GM21390 (cell line): ENCODE measurements around the gene PPP1CC.
"Not testable (repeated sequence)": the region's sequence is repeated elsewhere in the genome, so short reads cannot be mapped to it uniquely, and the experiment has no call there.

ENCODE experiments used
- ATAC-seq: cut with Tn5 transposase; IDR thresholded peaks from one replicate; pipeline ENCODE4 v1.9.1; 2021; ENCODE audit not compliant: unreplicated experiment

PPP1CC gene

DNA sequence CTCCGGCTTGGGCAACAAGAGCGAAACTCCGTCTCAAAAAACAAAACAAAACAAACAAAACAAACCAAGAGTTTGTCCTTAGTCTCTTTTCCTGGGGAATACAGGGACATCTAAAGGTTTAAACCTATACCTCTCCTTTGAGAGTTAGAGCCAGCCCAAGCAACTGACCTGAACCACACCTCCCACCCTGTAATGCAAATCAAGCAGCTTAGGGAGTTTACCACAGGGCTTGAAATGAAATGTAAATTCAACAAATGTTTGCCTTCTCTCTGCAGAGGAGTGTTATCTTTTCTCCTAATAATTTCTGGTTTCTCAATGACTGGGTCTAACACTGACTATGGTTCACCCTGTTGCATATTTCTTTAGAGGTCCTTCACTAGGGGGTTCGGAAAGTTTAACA, 16.7 kb downstream of the PPP1CC start:
- ATAC-seq, result no peak

DNA sequence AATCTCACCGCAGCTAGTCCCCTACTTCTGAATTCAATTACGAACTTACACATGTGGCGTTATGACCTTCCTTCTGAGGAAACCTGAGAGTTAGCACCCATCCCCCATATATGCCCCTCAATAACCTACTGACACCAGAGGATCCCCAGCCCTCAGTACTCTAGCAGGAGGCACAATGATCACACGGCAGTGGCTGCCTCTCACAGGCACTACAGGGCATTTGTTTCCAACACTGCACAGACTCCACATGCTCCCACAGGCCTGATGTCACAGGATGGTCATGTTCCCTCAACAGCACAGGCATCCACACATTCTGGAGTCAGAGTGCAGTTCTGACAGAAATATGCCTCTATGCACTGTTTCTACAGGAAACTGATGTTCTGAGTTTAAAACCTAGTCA, 17.4 kb downstream of the PPP1CC start:
- ATAC-seq, result no peak

DNA sequence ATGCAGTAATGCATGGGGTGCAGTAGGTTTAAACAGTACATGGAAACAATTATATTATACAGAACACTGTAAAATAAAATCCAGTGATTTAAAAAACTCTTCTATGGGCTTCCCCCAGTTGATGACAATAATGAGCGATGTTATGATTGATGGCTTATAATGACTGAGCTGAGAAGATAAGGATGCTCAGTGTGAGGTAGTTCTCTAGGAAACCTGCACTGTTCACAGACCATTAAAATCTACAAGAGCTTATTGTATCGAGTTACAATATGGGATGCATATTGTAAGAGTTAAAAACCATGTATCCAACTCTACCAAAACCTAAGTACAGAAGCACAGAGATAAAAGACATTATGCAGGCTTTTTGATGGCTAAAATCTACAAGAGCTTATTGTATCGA, 19.8 kb downstream of the PPP1CC start:
- ATAC-seq, result not testable (repeated sequence)

DNA sequence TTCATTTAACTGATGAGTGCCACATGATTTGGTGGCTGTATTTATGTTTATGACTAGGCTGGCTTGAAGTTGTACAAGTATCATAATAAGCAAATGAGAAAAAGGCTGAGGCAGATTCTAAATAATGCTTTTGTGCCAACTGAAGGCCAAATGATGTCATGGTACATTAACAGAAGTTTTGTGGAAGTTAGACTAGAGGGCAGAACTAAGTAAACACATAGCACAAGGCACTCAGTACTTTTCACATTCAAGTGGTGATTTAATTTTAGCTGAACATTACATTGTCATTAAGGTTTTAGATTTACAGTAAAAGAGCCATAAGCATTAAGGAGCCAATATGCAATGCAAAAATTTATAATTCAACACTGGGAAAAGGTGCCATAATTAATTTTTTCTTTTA, 21.1 kb downstream of the PPP1CC start:
- no peak for ATAC-seq

DNA sequence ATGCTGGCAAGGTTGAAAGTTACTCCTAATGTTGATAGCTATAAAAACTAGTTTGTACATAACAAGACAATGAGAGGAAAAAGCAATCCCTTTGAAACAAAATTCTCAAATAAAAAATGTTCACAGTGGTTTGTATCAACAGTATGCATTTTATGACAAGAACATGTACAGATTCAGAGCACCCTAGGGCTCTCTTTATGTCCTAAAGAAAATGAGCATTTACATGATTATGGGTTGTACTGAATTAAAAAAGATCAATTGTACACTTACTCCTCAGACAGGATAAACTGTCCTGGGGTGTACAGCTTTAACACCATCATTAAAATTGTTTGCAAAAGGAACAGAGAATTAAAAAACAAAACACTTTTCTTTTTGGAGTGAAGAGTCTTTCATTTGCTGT, 22.2 kb downstream of the PPP1CC start:
- ATAC-seq, result no peak

DNA sequence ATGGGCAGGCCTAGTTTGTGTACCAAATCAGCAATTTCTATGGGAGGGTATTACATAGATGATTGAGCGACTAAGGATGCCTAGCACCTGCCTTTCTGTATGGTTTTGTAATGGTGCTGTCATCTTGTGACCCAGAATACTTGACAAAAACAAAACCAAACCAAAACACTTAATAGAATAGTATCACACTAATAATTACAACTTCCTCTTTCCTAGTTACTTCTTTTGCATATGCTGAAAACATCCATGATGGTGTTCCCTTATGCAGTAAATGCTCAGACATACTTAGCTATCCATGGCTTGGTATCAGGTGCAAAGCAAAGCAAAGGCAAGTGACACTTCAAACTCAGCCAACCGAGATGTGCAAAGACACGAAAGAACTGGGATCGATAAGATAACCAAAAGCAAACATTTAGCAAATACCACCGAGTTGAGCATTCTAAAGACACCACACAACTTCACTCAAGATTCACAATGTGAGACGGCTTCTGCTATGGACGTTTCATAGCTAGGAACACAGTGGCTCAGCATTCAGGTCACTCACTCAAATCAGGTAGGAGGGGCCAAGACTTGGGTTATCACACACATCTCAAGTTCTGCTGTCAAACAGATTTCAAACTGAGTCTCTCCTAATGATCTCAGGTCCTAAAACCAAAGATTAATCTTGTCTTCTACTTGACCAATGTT, 24.3 kb downstream of the PPP1CC start:
- ATAC-seq, result no peak

DNA sequence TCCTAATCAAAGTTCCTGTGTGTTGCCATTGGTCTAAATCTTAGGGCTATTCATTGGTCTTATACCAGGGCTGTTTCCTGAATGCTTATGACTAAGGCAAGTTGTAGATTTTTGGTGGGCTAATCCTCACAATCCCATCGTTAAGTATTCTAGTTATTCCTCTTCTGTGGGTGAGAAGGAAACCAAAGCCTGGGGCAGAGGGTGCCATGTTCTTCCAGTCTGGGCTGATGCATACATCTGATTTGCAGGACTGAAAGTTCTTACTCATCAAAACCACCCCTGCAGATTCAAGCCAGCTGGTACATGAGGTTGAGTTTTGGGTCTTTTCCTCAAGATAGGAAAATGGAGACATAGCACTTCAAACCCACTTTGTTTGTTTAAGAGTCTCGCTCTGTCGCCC, 25.7 kb downstream of the PPP1CC start:
- no peak for ATAC-seq

DNA sequence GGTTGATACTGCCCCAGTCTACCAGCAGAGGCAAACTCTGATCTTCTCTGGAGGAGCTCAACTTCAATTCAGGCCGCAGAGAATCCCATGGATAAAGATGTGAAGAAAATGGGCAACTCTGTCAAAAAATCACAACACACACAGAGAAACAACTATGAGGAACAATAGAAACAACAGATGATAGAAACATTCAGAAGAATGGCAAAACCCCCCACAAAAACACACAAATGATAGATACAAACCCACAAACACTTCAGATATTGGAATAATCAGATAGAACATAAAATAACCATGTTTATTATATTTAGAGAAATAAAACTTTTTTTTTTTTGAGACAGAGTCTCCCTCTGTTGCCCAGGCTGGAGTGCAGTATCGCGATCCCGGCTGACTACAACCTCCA, 33.8 kb downstream of the PPP1CC start:
- no peak for ATAC-seq

DNA sequence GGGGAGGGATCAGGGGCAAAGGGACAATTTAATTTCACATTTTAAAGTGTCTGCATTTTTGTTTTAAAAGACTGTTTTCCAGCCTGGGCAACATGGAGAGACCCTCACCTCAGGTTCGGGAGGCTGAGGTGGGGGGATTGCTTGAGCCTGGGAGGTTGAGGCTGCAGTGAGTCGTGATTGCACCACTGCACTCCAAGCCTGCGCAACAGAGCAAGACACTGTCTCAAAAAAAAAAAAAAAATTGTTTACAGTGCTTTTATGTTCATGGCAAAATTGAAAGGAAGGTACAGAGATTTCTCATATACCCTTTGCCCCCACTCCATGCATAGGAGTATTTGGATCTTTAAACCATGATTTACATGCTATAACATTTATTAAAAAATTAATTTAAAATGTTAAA, 37.4 kb downstream of the PPP1CC start:
- no peak for ATAC-seq

DNA sequence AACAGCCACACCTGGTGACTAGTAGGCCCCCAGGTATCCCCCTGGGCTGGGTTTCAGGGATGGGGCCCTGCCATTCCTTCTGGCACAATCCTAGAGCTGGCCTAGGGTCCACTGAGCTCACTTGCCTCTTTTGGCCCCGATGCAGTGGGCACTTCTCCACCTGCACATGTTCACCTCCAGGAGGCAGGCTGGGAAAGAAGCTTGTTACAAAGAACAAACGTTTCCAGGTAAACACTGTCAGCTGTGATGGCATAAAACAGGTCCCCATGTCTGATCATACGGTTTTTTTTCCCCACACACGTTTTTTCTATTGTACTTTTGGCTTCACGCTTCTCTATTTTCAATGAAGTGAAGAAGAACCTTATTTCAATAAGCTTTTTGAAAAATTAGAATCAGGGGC, 37.9 kb downstream of the PPP1CC start:
- ATAC-seq, result no peak

DNA sequence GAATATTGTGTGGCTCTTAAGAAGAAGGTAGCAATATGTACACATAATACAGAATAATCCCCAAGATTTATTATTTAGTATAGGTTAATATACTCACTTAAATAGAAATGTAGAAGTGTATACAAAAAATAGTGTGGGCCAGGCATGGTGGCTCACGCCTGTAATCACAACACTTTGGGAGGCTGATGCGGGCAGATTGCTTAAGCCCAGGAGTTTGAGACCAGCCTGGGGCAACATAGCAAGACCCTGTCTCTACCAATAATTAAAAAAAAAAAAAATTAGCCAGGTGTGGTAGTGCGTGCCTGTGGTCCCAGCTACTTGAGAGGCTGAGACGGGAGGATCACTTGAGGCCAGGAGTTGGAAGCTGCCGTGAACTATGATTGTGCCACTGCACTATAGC, 38.5 kb downstream of the PPP1CC start:
- ATAC-seq, result no peak

DNA sequence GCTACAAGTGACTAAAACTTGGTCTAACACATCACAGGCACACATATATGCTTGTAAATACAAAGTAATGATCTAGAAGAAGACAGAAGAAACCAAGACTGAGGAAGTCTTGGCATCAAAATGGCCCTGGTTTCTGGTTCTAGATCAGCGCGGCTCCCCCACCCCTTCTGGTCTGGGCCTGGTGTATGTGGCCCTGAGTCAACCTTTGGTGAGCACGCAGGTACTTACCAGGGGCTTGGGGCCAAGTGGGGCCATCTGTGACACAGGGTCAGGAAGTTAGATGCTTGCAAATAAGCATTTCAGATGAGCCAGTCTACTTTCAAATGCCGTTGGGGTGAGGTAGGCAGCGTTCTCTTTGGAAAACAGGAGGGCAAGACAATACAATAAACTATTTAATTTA, 40.6 kb downstream of the PPP1CC start:
- ATAC-seq, result no peak

DNA sequence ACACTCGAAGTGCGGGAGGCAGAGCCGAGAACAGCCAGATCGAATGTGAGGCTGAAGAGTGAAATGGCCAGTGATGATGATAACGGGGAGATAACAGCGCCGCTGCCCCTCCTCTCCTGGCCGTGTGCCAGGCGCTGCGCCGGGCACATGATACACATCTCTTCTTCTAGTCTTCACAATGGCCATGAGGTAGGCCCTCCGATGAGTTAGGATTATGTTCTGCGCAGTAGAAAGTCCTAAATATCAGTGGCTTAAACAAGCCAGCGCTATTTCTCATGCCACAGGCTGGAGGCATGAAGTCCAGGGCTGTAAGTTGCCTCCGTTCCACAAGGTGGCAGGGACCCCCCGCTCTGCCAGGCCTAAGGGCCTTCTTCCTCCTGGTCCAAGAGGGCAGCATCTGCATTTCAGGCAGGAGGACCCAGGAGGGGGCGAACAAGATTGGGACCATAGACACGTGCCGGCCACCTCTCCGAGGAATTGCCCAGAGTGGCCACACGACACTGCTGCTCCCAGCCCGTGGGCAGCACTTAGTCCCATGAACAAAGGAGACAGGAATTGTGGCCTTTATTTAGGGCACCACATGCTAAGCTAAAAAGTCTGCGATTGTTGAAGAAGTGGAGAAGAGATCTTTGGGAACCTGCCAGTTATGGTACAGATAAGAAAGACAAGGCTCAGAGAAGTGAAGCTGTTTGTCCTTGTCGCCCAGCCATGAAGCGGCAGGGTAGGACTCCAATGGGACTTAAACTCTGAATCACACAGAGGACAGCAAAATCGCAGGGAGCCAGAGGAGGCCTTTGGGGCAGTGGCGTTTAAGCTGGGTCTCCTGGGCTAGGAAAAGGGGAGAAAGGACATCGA, 42.9 kb downstream of the PPP1CC start:
- no peak for ATAC-seq

DNA sequence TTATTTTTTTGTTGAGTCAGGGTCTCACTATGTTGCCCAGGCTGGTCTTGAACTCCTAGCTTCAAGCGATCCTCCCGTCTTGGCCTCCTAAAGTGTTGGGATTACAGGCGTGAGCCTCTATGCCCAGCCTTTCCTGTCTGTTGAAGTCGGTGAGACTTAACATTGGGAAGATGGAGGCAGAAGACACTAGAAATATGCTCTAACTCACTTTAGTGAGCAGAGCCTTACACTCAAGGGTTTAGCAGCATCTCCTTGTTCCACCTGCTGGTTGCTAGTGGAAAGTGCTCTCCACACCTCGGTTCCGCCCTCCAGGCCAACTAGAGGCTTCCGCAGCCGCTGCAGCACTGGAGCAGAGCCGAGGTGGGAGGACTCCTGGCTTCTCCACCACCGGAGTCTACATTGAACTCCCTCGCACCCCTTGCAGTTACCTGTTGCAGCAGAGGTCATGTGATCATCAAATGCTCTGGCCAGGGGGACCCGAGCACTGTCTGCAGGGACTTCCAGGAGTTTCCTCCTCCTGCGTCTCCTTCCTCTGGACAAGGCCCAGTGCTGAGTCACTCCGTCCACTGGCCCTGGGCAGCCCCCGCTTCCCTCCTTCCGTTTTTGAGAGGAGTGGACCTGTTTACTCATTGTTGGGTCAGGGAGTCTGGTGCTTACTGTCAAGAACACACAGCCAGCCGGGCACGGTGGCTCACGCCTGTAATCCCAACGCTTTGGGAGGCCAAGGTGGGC, 44.4 kb downstream of the PPP1CC start:
- peak; percentile 88 for ATAC-seq

DNA sequence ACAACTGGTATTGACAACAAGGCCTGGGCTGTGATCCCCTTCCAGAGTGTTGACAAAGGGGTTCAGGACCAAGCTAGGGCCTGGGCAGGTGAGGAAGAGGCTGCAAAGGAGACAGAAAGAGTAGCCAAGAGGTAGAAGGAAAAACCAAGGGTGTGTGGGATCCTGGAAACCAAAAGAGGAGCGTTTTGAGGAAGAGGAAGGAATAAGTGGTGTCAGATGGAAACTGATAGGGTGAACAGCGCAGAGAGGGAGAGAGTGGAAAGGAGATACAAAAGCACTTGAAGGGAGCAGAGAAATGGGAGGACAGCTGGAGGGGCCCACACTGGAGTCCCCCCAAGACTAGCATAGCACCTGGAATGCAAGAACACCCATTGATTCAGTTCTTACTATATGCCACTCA, 45.5 kb downstream of the PPP1CC start:
- no peak for ATAC-seq

DNA sequence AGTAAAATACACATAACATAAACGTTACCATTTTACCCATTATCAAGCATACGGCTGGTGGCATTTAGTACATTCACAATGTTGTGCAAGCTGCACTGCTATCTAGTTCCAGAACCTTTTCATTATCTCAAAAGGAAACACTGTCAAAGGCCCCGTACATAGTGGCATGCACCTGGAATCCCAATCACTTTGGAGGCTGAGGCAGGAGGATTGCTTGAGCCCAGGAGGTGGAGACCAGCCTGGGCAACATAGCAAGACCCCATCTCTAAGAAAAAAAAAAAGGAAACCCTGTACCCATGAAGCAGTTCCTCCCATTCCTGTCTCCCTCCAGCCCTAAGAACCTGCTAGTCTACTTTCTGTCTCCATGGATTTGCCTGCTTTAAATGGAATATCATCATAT, 46.4 kb downstream of the PPP1CC start:
- ATAC-seq, result no peak

DNA sequence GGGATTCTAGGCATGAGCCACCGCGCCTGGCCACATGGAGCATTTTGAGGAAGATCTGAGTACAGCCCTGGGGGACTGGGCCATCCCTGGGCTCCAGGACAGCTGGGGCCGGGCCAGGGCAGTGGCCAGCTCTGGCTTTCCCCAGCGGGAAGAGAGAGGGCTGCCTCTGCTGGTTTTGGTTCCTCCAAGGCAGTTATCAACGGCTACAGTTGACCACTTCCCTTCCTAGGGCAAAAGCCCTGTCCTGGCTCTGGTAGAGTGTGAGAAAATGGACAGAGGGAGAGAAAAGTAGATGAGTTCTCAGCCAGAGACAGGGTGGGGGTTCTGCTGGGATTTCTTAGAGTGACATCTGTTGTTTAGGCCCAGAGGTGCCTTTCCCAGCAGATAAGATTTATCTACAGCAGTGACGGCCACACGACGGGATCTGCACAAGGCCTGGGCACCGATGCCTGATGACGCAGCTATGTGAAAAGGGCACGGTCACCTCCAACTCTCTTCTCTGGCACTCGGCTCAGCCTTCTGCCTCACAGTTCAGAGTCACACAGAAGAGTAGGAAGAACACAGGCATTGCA, 48.3 kb downstream of the PPP1CC start:
- ATAC-seq, result no peak

DNA sequence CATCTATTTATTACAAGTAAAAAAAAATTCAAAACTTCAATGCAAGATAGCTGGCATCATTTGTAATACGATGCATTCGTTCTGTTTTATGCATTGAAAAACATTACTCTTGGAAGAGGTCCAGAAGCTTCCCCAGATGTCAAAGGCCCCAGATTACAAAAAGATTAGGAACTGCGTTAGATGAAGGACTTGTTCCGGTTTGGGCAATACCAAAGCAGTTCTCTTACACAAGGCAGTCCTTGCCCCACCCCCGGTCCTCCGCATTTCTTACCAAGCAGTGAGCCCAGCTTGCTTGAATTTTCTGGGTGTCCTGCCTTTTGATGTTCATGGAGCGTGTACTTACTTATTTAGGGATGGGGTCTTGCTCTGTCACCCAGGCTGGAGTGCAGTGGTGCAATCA, 49.0 kb downstream of the PPP1CC start:
- no peak for ATAC-seq

DNA sequence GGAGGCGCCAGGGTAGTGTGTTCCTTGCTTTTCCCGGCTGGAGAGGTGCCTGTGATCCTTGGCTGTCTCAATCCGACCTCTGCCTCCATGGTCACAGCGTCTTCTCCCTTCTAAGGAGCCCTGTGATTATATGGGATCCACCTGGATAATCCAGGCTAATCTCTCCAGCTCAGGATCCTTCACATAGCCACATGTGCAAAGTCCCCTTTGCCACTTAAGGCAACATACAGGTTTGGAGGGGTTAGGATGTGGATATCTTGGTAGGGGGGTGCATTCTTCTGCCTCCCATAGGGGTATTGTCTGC, 52.6 kb downstream of the PPP1CC start:
- no peak for ATAC-seq

DNA sequence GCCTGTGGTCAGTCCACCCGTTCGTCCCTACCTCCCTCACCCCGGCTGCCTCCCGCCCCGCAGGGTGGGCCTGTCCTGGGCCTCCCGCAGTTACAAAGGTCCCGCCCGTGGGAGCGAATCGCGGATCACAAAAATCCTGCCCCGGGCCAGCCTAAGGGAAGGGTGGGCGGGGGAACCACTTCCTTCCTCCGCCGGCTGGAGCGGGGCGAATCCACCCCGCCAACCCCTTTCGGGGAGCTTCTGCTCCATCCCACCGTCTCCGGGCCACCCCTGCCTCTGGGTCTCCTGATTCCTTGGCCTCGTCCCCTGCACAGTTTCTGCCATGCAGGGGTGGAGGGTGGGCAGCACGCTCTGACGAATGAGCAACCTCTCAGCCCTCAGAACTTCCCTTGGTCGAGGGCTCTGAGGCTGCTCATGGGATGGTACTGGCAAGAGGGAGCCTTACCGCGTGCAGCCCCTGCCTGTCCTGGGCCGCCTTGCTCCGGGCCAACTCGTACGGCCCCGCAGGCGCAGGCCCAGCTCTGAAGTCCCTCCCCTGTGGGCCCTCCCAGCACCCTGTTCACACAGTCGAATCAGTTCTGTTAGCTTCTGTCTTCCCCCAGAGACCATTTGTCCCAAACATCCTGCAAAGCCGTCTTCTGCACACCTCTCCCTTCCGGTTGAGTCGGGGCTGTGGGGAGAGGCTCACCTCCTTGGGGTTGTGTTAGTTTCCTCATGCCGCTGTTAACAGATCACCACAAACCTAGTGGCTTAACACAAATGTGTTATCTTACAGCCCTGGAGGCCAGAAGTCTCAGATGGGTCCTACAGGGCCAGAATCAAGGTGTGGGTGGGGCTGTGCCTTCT, 53.2 kb downstream of the PPP1CC start:
- ATAC-seq, result peak; percentile 61
